Measurements from ENCODE around the gene BCL3. TPM values are rescaled to one million over a fixed set of nuclear protein-coding genes. Genes with fewer than 3 reads are reported as not detected.

The BCL3 gene
- total and polyA plus RNA-seq, 2 of the 13 experiments (the other 11 are each of a cell fraction or from before 2014, with no cell fraction given): 2.3 to 4.0 TPM

GRCh38 chr19:44755219-44755618 is 6.7 kb downstream of the BCL3 start:
- POLR2A ChIA-PET: interaction anchor here (1.1 to 1.4 kb wide), 3 partner anchors 10 to 60 kb away, joined by 3 to 6 read pairs (median 5); no protein-coding TSS in a partner anchor
- no peak overlapping the region for H3K9ac ChIP-seq (ENCODE audit: insufficient read depth, low read depth, low read length)
- no peak overlapping the region for H3K4me3 ChIP-seq (replicated peaks in 1 of 3; ENCODE audit: insufficient read depth in 1 of 3, low read depth in 2 of 3, low read length in 3 of 3)
- no peak overlapping the region for H3K4me2 ChIP-seq (ENCODE audit: low read depth, low read length)
- no TSS peak for BruUV-seq (replicated peaks)
- H3K36me3 ChIP-seq (replicated peaks in 1 of 2; ENCODE audit: control insufficient read depth in 1 of 2, insufficient read depth in 2 of 2, low read length in 2 of 2): peaks cover 12 to 26% of the 10 kb centered on the region in 2 experiments; a peak in 4 of 5 replicates
- in situ Hi-C loops (cut with HindIII; ENCODE audit: extremely low pct_ligation_motif_present, low pct_unique_long_range_greater_than_20kb) (loop anchor here (5.0 kb wide), 1 partner anchor 33 kb away; no protein-coding TSS in a partner anchor), intact Hi-C loops (cut with micrococcal nuclease; ENCODE audit: unreplicated experiment) (no loop called here)
- CTCF ChIA-PET (ENCODE audit: low intra/inter-chr PET ratio, low total read pairs): no interaction called here
- DNase-seq (ENCODE audit: low spot score): no peak
- H2AFZ ChIP-seq (ENCODE audit: low read length): no peak overlapping the region
- H3K79me2 ChIP-seq (ENCODE audit: insufficient read depth, low read length): peaks cover 4% of the 10 kb centered on the region
- H3K27ac ChIP-seq (ENCODE audit: extremely low read length, insufficient read depth, low read length): no peak overlapping the region
- no peak for TF ChIP-seq ZSCAN20 (CRISPR knock-in tag; IDR thresholded peaks at IDR 0.05; ENCODE audit: borderline replicate concordance)
- TF ChIP-seq HBP1 (CRISPR knock-in tag; IDR thresholded peaks at IDR 0.05; ENCODE audit: low read depth): no peak
- TF ChIP-seq GATAD2A (CRISPR knock-in tag; IDR thresholded peaks at IDR 0.05): no peak
- no peak for TF ChIP-seq MBD4 (IDR thresholded peaks at IDR 0.05; ENCODE audit: borderline replicate concordance, low read length)
- TF ChIP-seq ZNF549 (CRISPR knock-in tag; IDR thresholded peaks at IDR 0.05): no peak
- no peak for TF ChIP-seq PHF21A (CRISPR knock-in tag; IDR thresholded peaks at IDR 0.05)
- TF ChIP-seq SATB2 (CRISPR knock-in tag; IDR thresholded peaks at IDR 0.05): no peak
- no peak for TF ChIP-seq ZFAT (CRISPR knock-in tag; conservative IDR thresholded peaks at IDR 0.05)
- peaks cover 50% of the 10 kb centered on the region for H3K4me1 ChIP-seq (ENCODE audit: insufficient read depth, low read length)
- H3K9me3 ChIP-seq (ENCODE audit: low read length): no peaks in the 10 kb centered on the region
- FAIRE-seq: no peak
- no peak for ATAC-seq
- H4K20me1 ChIP-seq (ENCODE audit: insufficient read depth, low read length): no peaks in the 10 kb centered on the region
- H3K27me3 ChIP-seq (ENCODE audit: control insufficient read depth in 1 of 2, insufficient read depth in 2 of 2, low read length in 2 of 2): no peaks in the 10 kb centered on the region
- 100% methylated on average over 3 of the region's 4 CpGs for WGBS (ENCODE audit: low lambda C conversion rate)

DNA sequence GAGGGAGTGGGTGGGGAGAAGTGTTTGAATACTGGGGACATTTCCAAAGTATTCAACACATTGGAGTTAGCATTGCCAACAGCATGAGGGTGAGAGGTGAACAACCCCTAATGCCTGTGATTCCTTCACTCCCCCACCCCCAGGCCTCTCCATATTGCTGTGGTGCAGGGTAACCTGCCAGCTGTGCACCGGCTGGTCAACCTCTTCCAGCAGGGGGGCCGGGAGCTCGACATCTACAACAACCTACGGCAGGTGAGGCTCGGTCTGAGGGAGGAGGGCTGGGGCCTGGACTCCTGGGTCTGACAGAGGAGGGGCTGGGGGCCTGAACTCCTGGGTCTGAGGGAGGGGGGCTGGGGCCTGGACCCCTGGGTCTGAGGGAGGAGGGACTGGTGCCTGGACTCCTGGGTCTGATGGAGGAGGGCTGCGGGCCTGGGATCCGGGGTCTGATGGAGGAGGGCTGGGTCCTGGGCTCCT is 7.6 kb downstream of the BCL3 start:
- DNase-seq (ENCODE audit: low spot score) (no peak), ATAC-seq (no peak), FAIRE-seq (no peak)
- TF ChIP-seq, protein P1, sequence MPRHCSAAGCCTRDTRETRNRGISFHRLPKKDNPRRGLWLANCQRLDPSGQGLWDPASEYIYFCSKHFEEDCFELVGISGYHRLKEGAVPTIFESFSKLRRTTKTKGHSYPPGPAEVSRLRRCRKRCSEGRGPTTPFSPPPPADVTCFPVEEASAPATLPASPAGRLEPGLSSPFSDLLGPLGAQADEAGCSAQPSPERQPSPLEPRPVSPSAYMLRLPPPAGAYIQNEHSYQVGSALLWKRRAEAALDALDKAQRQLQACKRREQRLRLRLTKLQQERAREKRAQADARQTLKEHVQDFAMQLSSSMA (CRISPR knock-in tag; IDR thresholded peaks at IDR 0.05): no peak
- TF ChIP-seq ZSCAN22 (CRISPR knock-in tag; IDR thresholded peaks at IDR 0.05): peak; percentile 84
- ChIA-PET POLR2A (interaction anchor here (1.4 kb wide), 1 partner anchor 31 kb away, joined by 5 read pairs; no protein-coding TSS in a partner anchor), CTCF (ENCODE audit: low intra/inter-chr PET ratio, low total read pairs) (no interaction called here)
- Histone ChIP-seq H3K27me3 (ENCODE audit: control insufficient read depth in 1 of 2, insufficient read depth in 2 of 2, low read length in 2 of 2) (no peaks in the 10 kb centered on the region), H4K20me1 (ENCODE audit: insufficient read depth, low read length) (no peaks in the 10 kb centered on the region), H3K4me2 (ENCODE audit: low read depth, low read length) (no peak overlapping the region), H3K4me1 (ENCODE audit: insufficient read depth, low read length) (peaks cover 41% of the 10 kb centered on the region), H3K4me3 (replicated peaks in 1 of 3; ENCODE audit: insufficient read depth in 1 of 3, low read depth in 2 of 3, low read length in 3 of 3) (no peak overlapping the region), H3K27ac (ENCODE audit: extremely low read length, insufficient read depth, low read length) (no peak overlapping the region), H3K9me3 (ENCODE audit: low read length) (no peaks in the 10 kb centered on the region), H3K9ac (ENCODE audit: insufficient read depth, low read depth, low read length) (no peak overlapping the region), H2AFZ (ENCODE audit: low read length) (no peak overlapping the region), H3K36me3 (replicated peaks in 1 of 2; ENCODE audit: control insufficient read depth in 1 of 2, insufficient read depth in 2 of 2, low read length in 2 of 2) (peaks cover 12 to 26% of the 10 kb centered on the region in 2 experiments; a peak in 4 of 5 replicates), H3K79me2 (ENCODE audit: insufficient read depth, low read length) (no peaks in the 10 kb centered on the region)
- intact Hi-C loops (cut with micrococcal nuclease; ENCODE audit: unreplicated experiment): no loop called here
- in situ Hi-C loops (cut with HindIII; ENCODE audit: extremely low pct_ligation_motif_present, low pct_unique_long_range_greater_than_20kb): loop anchor here (5.0 kb wide), 1 partner anchor 34 kb away; no protein-coding TSS in a partner anchor
- no TSS peak for BruUV-seq (replicated peaks)
- 100% methylated on average over 2 of the region's 7 CpGs for WGBS (ENCODE audit: low lambda C conversion rate)
